ENCODE data around the gene PLEKHG3.

PLEKHG3 gene

DNA sequence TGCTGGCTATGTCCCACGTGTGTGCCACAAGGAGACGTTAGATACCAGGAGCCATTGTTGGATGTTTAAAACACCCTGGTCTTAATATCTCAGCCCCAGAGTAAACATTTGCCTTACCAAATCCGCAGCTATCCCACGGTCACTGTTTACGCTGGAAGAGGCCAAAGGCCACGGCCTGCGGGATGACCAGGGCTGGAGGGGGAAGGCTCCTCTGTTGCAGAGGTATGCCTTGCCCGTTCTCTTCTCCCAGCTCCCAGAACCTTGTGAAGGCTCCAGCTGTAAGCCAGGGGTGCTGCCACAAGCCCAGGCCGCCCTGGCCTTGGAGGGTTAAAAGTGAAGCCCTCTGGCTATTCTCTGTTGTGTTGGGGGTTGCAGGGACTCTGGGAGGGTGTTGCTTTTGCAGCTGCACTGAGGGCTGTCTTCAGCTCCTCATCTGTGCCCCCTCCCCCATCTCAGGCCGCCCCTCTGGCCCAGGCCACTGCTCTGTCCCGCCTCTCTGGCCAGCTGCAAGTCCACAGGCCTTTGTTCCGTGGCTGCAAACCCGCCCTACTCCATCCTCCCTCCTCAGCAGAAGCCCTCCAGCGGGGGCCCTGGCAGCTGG, 2.5 kb downstream of the PLEKHG3 start:
- DNase-seq (ENCODE audit: low spot score) = no peak

DNA sequence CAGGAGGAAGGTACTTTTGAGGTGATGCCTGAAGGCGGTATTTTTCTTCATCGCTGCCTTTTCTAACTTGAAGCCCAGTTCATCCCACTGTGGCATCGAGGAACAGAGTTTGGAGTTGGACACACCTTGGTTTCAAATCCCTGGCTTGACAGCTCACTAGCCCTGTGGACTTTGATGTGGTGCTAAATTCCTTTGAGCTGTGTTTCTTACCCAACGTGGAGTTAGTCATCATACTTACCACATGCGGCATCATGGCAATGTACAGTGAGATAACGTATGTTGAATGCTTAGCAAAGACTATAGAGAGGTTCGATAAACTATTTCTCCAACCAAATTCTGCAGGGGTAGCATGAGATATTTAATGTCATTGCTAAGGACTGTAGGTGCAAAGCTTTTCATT, 3.4 kb downstream of the PLEKHG3 start:
- no peak for DNase-seq (ENCODE audit: low spot score)

DNA sequence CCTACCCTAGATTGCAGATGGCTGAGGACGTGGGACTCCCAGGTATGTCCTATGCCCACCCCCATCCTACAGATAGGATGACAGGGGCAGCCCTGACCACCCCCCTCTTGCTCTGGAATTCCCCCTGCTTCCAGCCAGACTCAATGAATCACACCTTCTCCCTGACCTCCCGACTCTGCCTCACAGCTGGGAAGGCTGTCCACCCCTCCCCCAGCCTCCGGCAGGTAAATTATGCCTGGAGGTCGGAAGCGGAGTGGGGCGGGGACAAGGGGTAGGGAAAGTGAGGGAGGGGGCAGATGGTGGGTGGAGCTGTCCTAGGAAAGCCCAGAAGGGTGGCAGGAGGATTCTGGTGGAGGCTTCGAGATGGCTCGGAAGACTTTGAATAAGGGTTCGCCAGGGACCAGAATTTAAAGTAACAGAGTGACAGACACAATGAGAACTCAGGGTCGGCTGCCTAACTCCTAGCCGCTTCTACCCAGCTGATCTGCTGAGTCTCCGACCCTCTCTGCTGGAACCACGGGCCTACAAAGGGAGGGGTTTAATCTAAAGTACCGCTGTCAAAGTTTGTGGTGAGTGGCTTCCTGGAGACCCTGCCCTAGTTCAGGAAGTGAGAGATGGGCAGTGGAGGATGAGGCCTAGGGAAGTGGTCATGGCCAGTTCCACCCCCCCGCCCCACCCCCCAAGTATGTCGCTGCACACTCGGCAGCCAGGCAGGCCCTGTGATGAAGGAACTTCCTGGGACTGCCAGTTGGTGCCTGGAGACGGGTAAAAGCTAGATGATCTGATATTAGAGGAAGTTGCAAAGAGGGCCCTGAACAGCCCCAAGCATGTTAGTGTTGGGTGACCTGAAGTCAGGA, 4.2 kb downstream of the PLEKHG3 start:
- DNase-seq (ENCODE audit: low spot score) = no peak

DNA sequence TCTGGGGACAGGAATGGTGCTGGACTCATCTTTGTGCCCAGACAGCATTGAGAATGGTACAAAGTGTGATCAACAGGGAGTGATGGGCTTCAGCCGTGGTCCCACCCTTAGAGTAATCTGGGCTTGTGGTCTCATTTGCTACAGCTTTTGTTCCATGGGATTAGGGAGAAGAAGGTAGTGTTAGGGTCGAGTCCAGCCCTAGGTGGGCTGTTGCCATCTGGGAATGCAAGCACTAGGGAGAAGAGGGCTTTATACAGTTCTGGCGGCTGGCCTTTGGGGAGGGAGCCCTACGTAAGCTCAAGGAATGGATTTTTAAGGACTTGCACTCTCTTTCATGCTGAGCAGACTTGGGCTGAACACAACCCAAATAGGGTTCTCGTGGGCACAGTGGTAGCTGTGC, 4.9 kb downstream of the PLEKHG3 start:
- DNase-seq (ENCODE audit: low spot score) = no peak

DNA sequence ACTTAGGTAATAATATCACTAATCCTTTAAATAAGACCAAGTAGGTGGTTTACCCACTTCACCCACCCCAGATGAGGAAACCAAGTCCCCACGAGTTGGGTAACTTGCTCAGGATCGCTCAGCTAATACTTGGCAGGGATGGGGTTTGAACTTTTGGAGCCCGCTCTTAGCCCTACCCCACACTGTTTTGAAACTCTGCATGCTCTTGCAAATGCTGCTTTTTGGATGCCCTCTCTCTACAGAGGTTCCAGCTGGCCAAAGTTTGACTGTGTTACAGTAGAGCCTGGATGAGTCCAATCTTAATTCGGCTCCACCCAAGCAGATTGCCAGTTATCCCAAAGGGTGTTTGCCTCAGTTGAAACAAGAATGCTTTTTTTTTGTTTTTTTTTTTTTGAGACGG, 6.8 kb downstream of the PLEKHG3 start:
- no peak for DNase-seq (ENCODE audit: low spot score)

DNA sequence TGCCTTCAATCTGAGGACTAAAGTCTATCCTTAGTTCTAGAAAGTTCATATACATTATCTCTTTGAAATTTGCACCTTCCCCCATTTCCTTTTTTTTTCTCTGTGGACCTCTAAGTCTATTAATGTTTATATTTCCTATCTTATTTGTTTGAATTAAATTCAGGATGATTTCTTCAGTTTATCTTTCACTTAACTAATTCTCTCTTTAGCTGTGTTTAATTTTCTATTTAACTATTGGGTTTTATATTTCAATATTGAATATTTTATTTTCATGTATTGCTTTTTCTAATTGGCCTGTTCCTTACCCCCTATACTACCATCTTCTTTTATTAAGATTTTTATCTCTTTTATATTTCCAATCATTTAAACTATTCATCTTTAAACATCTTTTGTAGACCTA, 9.5 kb downstream of the PLEKHG3 start:
- no peak for DNase-seq (ENCODE audit: low spot score)

DNA sequence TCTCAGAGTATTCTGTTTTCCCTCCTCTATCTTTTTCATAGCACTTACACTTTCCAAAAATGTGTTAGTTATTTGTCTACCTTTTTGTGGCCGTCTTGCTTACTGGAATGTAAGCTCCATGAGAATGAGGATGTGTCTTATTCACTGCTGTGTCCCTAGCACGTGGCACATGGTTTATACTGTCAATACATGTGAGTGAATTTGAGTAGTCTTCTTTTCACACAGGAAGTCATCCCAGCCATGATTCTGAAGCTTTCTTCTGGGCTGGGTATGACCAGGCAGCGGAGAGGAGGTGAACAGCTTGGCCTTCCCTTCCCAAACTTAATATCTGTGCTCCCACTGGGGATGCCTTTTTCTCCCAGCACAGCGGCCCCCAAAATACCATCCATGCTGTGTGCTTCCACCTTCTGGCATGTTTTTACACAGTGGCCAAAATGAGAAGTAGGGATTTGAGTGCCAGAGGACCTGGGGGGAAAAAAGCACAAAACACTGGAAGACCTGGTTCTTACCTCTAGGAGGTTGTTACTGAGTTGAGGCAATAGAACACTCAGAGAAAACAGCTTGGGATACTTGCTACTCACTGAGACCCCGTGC, 10.3 kb downstream of the PLEKHG3 start:
- no peak for DNase-seq (ENCODE audit: low spot score)

DNA sequence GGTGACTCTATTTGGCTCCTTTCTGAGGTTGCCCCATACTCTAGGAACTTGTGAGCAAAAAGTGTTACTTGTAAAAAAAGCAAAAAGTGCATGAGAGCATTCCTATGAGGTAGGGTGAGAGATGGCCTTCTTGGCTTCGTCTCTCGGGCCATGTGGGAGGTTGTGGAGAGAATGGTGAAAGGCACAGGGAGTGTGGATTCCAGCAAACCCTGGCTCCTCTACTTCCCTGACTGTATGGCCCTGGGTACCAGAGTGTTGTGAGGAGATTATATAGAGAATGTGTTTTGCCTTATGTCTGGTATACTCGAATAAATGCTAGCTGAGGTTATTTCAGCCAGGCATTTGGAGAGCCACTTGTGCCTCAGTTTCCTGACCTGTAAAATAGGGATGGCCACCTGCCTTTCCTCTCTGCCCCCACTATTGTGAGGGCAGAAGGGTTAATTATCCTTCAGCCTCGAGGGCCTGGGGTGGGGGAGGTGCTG, 11.0 kb downstream of the PLEKHG3 start:
- DNase-seq (ENCODE audit: low spot score) = no peak

DNA sequence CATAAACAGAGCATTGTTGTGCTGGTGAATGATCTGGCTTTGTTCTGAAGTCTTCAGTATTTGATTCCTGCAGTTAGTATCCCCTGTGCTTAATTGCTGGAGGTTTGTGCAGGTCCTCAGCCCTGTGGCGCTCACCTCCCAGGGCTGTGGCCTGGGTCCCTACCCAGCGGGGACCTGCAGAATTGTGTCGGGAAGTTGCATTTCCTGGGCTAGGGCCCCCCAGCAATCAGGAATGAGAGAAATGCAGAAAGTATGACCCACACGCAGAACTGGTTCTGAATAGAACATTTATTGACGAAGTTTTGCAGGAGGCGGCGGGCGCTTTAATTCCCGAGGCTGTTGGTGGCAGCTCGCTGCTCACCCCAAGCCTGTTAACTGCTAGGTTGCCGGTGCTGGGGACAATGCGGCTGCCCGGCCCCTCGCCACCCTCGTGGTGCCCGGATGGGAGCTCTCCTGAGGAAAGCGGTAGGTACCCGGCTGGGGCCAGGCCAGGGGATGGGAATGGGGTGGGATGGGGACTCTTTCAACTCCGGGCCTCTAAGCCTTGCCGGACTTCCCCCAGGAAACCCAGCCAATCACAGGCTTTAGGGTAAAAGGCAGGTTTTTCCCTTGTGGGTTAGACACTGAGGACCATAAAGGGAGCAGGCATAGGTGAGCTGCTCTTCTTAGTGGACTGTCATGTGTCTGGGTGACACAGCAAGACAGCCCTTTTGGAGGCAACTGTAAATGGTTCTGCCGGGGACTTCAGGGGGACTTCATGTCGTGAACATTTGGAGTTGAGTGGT, 11.6 kb downstream of the PLEKHG3 start:
- DNase-seq (ENCODE audit: low spot score) = no peak

DNA sequence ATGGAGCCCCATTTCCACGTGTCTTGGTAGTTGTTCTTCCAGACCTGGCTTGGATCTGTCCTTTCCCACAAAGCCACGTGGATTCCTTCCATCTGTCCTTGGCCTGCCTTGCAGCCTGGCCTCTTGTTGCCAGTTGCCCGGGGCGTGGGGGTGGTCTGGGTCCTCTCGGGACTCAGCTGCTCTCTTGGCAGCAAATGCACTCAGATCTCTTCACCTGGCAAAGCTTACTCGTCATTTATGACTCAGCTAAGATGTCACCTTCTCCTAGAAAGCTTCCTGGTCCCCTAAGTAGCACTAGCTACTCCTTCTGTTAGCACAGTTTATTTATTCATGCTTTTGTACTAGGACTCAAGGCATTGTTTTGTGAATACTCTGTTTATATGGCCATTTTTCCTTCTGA, 13.6 kb downstream of the PLEKHG3 start:
- DNase-seq (ENCODE audit: low spot score) = no peak

DNA sequence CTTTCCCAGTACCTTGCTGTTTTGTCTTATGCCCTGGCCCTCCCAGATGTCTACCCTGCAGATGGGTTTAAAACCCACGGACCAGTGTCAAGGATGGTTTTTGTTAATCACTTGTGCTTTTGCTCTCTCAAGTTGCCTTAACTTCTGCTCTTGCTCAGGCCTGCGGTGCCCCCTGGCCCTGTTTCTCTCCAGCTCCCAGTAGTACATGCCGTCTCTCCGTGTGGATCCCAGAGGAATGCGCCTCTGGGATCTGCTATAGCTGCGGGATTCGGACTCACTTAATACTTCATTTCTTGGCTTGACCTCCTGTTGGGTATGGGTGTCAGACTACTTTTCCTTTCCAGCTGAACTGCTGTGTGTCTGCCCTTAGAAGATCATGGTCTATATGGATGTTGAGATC, 14.5 kb downstream of the PLEKHG3 start:
- no peak for DNase-seq (ENCODE audit: low spot score)

DNA sequence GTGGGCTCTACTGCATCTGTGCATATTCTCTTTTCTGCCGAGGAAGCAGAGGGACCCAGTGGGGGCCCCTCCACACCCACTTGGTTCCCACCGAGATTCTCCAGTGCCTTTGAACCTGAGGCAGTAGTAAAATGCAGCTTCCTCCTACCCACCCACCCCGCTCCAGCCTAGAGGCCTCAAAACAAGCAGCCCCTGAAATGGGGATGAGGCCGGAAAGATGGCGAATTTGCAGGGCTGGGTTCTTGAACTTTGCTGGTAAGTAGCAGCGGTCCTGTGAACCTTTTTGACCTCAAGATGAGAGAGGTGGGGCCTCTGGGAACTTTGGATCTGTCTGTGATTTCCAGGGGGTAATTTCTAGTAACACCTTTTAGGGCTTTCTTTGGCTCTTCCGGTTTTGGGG, 15.4 kb downstream of the PLEKHG3 start:
- no peak for DNase-seq (ENCODE audit: low spot score)

DNA sequence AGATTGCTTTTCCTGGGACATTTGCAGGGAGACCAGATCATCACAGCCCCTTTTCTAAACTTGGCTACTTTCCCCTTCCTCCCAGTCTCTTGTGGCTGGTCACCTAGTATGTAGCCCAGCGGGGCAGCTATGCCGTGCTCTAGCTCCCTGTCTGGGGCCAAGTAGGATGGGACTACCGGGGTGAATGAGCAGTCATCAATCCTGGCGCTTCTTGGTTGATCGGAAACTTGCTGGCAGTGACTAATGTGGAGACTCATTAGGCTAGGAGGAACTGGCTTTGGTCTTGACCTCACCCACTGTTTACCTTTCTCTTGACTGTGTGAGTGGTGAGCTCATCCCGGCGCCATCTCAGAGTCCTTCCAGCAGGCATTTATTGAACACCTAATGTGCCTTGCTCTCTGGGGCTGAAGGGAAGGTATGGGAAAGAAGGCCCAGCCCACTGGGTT, 15.9 kb downstream of the PLEKHG3 start:
- DNase-seq (ENCODE audit: low spot score) = no peak

DNA sequence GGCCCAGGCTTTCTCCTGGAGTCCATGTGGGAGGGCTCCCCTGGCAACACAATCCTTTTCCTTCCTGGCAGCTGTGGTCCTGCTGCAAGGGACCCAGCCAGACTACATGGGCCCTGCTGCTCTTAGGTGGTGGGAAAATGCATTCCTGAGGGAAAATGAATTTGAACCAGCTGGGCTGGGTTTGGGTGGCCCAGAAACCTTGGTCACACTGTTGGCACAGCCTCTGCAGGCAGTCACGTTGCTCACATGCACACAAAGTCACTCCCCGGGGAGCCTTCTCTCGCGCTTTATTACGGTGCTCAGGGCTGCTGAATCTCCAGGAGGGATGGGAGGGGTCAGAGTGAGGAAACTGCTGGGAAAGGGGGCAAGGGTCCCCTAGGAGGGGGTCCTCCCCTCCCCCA, 17.2 kb downstream of the PLEKHG3 start:
- no peak for DNase-seq (ENCODE audit: low spot score)

DNA sequence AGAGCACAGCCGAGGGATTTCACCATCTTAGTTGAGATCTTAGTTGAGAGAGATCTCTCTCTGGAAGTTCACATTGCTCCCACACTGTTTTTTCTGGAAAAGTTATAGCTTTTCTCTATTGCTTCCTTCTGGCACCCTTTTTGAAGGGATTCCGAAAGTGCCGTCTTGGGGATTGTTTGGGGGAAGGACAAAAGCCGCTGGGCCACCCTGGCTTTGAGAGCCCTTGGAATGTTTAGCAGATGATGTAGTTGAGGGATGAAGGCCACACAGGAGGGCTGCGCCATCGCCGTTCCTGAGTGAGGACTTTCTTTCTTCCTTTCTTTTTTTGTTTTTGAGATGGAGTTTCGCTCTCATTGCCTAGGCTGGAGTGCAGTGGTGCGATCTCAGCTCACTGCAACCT, 17.7 kb downstream of the PLEKHG3 start:
- DNase-seq (ENCODE audit: low spot score) = no peak

DNA sequence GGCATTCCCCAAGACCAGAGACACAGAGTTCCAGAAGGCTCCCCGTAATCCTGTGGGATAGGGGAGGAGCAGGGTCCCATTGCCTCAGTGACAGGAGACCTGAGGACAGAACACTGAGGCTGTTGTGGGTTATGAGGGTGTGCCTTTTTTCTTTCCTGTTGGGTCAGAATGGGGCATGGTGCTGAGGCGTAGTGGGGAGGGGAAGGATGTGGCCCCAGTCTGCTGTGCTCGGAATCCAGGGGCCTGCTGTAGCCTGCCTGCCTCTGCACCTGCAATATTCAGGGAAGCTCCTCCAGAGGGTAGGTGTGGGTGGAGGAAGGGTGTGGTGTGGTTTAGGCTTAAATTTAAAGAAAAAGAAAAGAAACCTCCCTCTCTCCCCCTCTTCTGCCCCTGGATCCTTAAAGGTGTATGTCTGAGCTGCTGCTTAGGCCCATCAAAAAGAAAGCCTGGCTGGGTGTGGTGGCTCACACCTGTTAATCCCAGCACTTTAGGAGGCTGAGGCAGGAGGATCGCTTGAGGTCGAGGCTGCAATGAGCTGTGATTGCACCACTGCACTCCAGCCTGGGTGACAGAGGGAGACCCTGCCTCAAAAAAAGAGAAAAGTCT, 18.7 kb downstream of the PLEKHG3 start:
- no peak for DNase-seq (ENCODE audit: low spot score)

DNA sequence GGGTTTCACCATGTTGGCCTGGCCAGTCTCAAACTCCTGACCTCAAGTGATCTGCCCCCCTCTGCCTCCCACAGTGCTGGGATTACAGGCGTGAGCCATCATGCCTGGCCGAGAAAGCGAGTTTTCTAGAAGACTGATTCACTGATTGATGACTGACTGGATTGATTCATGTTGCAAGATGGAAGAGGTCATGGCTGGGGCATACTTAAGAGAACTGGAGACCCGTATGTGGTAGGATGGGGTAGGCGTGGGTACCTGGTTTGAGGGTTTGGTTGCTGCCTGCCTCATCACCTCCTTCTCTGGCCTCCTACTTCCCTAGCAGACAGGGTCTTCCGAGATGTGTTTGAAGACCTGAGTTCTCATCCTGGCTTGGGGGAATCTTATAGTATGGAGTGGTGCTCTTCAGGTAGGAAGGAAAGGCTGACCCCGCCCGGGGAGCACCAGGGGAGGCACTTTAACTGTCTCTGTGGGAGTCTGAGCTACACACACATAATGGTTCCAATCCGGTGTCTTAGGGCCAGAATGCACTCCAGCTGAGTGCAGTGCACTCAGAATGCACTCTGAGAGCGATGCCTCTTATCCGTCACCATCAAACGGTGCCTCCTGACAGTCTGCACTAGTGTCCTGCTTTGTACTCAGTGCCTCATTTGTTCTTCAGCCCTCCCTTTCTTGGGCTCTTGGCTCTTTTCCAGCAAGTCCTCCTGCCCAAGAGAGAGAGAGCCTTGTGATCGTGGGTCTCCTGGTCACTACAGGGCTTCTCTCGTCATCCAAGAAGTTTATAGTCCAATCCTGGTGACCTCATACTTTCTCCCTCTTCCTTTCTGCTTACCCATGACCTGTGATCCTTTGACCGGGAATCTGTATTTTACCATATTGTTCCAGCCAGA, 19.7 kb downstream of the PLEKHG3 start:
- peak; percentile 11 for DNase-seq (ENCODE audit: low spot score)

DNA sequence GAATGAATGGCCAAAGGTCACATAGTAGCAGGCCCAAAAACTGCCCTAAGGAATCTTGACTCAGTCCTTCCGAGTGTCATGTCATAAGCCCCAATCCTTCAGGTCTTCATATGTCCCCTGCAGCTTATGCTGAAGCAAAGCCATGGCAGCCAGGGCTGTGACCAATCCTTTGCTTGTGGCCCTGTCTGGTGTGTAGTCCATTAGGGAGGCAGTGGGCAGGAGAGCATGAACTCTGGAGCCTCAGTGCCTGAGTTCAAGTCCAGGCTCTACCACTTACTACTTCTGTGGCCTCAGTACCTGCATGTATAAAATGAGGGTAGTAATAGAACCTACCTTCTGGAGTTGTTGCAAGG, 20.3 kb downstream of the PLEKHG3 start:
- DNase-seq (ENCODE audit: low spot score) = no peak

DNA sequence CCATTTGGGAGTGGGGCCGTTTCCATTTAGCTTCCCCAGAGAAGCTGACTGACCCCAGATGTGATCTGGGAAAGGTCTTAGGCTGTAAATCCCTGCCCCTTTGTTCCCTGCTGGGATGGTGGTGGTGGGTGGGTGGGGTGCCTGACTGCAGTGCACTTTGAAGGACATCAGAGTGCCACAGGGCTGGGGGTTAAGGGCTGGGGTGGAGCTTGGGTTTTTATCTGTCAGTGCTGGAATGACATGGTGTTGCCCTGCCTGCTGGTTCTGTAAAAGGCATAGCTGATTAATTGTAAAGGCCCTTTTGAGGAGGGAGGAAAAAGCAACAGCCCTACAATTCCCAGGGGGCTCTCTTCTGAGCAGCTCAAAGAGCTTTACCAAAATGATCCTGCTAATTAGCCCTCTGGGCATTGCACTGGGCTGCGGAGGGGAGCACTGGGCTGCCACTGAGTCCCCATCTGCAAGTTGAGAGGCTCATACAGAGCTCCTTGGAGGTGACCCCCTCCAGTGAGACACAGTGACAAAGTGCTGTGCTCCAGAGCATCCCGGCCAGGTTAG, 21.1 kb downstream of the PLEKHG3 start:
- no peak for DNase-seq (ENCODE audit: low spot score)

DNA sequence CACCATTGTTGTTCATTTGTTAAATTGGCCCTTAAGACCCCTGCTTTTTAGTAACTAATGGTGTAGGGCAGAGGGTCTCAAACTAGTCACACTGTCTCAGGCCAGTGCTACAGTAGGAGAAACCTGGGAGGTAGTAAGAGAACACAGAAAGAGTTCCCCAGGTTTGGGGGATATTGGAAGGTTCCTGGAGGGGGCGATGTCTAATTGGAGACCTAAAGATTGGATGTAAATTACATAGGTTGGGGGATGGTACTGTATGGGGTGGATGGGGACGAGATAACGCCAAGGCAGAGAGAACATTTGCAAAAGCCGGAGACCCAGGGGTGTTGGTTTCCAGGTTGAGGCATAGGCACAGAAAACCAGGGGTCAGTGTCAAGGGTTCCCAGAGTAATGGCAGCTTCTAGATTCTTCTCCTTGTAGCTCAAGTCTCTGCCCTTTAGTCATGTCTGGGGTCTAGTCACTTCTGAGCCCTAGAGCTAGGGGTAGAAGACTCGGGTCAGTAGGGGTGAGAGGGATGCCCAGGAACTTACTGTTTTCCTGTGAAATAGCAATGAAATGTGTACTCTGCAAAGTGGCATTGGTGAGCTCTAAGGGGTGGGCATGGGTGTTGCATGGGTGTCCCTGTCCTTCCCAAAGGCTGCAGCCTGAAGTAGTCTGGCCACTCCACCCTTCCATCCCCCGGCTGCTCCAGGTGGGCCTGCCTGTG, 21.8 kb downstream of the PLEKHG3 start:
- DNase-seq (ENCODE audit: low spot score) = no peak

Measured in SK-N-DZ (cell line).